ENCODE measurements around the gene NCKAP5.

NCKAP5 gene

GRCh38 chr2:133333181-133333580 is 235.1 kb downstream of the NCKAP5 start:
- no peak for DNase-seq (ENCODE audit: low spot score)

- no peak for DNase-seq (ENCODE audit: low spot score)
Measured at GRCh38 chr2:133331436-133331835, 236.8 kb downstream of the NCKAP5 start.

GRCh38 chr2:133326652-133327397 is 241.4 kb downstream of the NCKAP5 start:
- DNase-seq (ENCODE audit: low spot score): no peak

GRCh38 chr2:133324150-133324561 is 244.1 kb downstream of the NCKAP5 start:
- DNase-seq (ENCODE audit: low spot score): no peak

GRCh38 chr2:133322909-133323308 is 245.4 kb downstream of the NCKAP5 start:
- no peak for DNase-seq (ENCODE audit: low spot score)

GRCh38 chr2:133317178-133317577 is 251.1 kb downstream of the NCKAP5 start:
- DNase-seq (ENCODE audit: low spot score): no peak

- no peak for DNase-seq (ENCODE audit: low spot score)
Measured at GRCh38 chr2:133316557-133316956, 251.7 kb downstream of the NCKAP5 start.

GRCh38 chr2:133315280-133315679 is 253.0 kb downstream of the NCKAP5 start:
- DNase-seq (ENCODE audit: low spot score): no peak

GRCh38 chr2:133314795-133315194 is 253.5 kb downstream of the NCKAP5 start:
- DNase-seq (ENCODE audit: low spot score): no peak

- DNase-seq (ENCODE audit: low spot score): no peak
Measured at GRCh38 chr2:133312038-133312729, 256.1 kb downstream of the NCKAP5 start.

- no peak for DNase-seq (ENCODE audit: low spot score)
Measured at GRCh38 chr2:133306236-133306635, 262.0 kb downstream of the NCKAP5 start.

GRCh38 chr2:133304344-133304743 is 263.9 kb downstream of the NCKAP5 start:
- no peak for DNase-seq (ENCODE audit: low spot score)

GRCh38 chr2:133303150-133303549 is 265.1 kb downstream of the NCKAP5 start:
- no peak for DNase-seq (ENCODE audit: low spot score)

- DNase-seq (ENCODE audit: low spot score): no peak
Measured at GRCh38 chr2:133296401-133296800, 271.9 kb downstream of the NCKAP5 start.

- no peak for DNase-seq (ENCODE audit: low spot score)
Measured at GRCh38 chr2:133293544-133294353, 274.5 kb downstream of the NCKAP5 start.

- no peak for DNase-seq (ENCODE audit: low spot score)
Measured at GRCh38 chr2:133292259-133292658, 276.0 kb downstream of the NCKAP5 start.

- DNase-seq (ENCODE audit: low spot score): no peak
Measured at GRCh38 chr2:133287709-133288108, 280.6 kb downstream of the NCKAP5 start.

- DNase-seq (ENCODE audit: low spot score): no peak
Measured at GRCh38 chr2:133286326-133286922, 281.8 kb downstream of the NCKAP5 start.

GRCh38 chr2:133273031-133273430 is 295.2 kb downstream of the NCKAP5 start:
- DNase-seq (ENCODE audit: low spot score): no peak

GRCh38 chr2:133271105-133271504 is 297.2 kb downstream of the NCKAP5 start:
- DNase-seq (ENCODE audit: low spot score): no peak

- DNase-seq (ENCODE audit: low spot score): no peak
Measured at GRCh38 chr2:133270550-133270949, 297.7 kb downstream of the NCKAP5 start.

- no peak for DNase-seq (ENCODE audit: low spot score)
Measured at GRCh38 chr2:133266926-133267590, 301.2 kb downstream of the NCKAP5 start.
